ENCODE measurements around the gene GPR176.
A peak's percentile ranks its signal among the peaks of the same experiment; 100 is the strongest.

GPR176 gene

DNA sequence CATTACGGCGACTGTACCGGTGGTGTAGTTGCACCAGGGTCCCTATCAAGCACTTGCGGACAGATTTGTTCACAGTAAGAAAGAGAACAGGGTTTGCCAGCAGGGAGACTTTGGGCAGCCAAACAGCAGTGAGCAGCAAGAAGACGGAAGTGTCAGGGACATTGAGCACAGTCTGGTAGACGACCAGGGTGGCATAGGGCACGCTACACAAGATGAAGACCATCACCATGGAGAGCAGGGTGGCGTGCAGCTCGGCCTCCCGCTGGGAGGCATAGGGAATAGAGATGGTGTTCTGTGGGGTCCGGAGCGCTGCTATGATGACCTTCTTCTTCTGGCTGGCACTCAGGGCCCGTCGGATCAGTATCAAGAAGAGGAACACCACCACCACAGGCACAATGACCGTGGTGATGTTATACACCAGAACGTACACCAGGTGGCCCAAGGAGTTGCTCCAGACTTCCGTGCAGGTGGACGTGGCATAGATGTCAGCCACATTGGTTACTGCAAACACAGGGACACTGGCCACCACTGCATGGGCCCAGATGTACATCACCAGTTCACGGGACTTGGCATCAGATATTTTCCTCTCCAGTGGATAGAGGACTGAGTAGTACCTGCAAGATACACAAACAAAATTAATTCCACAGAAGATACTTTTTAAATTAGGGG, 118.3 kb downstream of the GPR176 start:
- DNase-seq, result peak in 1 of 2 donors; percentile 30

DNA sequence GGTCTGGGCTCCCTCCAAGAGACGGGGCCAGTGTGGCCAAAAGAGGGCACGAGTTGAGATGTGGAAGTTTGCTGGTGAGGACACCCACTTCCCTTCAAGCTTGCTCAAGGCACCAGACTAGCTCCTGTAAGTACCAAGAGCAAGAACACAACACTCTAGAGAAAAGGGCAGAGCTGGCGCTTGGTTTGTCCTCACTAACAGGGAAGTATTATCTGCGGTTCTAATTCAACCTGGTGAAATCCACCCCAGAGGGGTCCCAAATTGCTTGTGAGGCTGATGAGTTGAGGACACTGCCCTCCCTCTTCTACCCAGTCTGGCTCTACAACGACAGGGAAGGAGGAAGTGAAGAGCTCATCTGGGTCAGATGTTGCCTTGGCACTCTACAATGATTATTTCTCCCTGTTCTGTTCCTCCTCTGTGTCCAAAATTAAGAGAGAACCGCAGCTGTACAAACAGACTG, 120.5 kb downstream of the GPR176 start:
- no peak for DNase-seq

DNA sequence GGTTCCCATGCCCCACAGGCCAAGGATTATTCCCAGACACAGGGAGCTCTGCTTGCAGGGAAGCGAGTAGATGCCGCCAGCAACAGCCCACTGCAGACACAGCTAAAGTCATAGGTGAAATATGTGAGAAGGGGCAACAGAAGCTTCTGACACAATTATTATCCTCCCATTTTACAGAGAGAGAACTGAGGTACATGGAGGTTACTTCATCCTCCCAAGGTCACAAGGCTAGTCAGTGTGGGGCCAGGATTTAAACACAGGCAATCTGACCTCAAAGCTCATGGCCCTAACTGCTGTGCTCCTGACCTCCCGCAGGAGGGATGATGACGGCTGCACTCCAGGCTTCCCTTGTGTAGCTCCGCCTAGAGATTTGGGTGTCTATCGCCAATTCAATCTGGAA, 121.7 kb downstream of the GPR176 start:
- no peak for DNase-seq

DNA sequence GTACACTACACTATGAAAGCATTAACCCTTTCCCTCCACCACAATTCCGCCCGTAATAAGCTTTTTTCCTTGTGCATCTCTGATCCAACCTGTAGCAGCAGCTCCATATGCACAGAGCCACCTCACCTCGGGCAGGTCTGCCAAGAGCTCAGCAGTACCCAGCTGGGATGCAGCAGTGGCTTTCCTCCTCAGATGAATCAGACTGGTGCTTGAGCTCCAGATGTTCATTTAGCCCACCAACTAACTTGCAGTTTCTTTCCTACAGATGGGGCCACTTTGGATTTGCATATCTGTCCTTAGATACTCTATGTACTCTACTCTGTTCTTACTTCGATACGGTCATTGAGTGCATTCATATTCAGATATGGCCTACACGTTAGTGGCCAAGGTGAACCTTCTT, 122.7 kb downstream of the GPR176 start:
- no peak for DNase-seq

DNA sequence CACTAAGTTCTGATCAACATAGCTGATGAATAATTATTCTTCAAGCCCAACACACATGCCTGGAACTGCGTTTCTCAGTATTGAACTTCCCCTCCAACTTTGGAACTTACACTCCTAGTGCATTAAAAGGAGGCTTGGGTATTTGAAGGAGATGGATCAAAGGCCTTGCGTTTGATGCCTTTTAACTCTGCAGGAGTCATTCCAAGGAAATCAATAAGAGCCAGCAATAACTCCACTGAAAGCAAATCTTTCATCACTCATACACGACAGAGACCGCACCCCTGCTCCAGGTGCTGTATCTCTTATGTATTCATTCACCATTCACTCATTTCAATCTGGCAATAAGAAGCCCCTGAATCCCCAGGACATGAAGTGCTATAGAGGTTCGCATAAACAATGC, 123.5 kb downstream of the GPR176 start:
- DNase-seq, result no peak

DNA sequence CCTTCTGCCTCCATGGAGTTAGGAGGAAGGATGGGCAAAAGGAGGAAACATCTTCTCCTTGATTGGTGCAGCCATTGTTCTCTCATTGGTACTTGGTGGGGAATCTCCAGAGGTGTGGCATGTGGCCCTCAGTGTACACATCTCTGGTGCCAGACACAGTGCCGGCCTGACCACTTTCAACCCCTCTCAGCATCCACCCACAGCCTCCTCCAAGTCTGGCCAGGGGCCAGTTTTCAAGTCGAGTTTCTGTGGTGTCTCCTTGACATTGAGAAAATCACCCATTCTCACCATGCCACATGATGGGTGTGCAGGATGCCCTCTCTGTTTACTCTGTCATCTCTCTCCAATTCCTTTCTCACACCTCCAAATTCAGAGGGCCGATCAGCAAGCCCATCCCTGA, 124.6 kb downstream of the GPR176 start:
- no peak for DNase-seq

DNA sequence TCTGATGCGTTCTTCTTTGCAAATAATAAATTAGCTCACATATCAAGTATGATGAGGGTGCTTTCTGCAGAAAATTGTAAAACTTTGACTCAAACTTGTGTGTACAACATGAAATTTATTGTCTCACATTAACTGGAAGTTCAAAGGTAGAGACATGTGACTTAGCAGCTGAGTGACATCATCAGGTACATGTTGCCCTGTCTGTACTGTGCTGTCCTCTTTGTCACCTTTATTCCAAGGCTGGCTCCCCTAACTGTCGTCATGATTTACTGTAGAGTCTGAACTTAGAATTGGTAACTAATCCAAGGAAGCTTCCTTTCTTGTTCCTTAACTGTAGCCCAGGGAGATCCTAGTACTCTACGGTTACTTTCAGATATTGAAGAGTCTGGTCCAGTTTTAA, 125.1 kb downstream of the GPR176 start:
- DNase-seq, result no peak

DNA sequence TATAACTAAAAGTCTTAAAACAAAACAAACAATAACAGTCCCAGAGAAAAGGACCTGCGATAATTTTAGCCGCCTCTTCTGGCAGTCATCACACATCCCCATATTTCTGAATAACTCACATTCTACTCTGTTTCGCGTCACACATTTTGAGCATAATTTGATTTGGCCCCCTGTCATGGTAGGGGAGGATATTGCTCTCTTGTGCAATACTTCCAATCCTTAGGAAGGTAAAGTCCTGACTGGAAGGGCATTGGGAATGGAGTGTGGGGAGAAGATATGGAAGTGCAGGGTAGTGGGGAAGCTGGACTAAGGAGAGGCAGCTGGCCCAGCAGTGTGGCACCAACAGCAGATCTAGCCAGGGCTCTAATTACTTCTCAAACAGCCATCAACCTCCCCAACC, 126.1 kb downstream of the GPR176 start:
- DNase-seq, result no peak

DNA sequence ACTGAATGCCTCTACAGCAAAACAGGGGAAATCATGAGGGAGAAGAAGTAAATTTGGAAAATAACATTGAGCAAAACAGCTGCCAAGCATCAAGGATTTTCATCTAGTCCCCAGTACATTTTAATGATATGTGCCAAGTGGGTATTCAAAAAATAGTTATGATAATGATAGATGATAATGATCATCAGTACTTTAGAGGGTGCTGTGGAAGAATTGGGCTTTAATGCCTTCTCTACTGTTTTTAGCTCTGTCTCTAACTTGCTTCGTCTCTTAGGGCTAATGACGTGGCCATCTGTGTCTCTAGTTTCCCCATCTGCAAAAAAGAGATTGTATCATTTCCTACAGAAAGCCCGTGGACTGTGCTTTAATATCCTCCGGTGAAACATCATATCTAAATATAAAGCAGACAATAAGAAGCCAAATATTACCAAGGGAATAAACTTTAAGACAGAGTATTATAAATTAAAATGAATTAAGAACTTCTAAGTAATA, 127.2 kb downstream of the GPR176 start:
- no peak for DNase-seq

DNA sequence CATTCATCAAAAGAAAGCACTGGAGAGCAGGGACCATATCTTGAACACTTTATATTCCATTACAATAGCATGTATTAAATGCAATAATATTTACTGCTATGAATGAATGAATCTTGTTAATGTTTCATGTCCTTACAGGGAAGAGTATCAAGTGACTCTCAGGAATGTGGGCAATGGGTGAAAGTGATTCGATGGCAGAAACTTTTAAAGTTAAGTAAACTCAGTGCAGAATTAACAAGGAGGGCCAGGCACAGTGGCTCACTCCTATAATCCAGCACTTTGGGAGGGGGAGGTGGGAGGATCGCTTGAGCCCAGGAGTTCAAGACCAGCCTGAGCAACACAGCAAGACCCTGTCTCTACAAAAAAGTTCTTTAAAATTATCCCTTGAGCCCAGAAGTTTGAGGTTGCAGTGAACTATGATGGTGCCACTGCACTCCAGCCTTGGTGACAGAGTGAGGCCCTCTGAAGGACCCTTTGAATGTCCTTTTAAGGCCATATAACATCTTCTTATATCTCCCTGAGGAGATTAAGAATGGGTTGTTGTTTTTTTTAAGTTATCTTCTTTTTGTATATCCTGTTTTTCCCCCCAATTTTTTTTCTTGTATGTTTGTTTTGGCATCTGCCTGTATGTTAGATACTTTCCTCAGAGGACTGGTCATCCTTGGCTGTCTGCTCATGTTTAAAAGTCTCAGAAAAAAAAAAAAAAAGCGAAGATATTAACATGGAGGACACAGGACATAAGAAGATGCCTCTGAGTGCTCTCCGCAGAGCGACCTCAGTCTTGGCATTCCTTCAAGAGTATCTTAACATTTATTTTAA, 127.8 kb downstream of the GPR176 start:
- DNase-seq, result no peak

DNA sequence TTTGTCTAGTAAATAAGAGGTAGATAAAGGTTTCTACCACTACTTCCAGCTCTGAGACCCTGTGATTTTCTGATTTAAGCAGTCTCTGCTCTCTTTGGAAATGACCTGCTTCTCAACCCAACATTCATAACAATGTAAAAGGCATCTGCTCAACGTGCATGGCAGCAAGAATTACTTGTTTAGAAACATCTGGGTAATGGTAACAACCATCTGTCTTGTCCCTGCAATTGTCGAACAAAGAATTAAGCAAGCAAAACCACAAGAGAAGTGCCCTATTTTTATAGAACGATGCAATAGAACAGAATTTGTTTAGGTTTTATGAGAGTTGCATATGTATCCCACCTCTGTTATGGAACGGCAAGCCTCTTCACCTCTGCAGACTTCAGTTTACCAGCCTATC, 130.3 kb downstream of the GPR176 start:
- no peak for DNase-seq

DNA sequence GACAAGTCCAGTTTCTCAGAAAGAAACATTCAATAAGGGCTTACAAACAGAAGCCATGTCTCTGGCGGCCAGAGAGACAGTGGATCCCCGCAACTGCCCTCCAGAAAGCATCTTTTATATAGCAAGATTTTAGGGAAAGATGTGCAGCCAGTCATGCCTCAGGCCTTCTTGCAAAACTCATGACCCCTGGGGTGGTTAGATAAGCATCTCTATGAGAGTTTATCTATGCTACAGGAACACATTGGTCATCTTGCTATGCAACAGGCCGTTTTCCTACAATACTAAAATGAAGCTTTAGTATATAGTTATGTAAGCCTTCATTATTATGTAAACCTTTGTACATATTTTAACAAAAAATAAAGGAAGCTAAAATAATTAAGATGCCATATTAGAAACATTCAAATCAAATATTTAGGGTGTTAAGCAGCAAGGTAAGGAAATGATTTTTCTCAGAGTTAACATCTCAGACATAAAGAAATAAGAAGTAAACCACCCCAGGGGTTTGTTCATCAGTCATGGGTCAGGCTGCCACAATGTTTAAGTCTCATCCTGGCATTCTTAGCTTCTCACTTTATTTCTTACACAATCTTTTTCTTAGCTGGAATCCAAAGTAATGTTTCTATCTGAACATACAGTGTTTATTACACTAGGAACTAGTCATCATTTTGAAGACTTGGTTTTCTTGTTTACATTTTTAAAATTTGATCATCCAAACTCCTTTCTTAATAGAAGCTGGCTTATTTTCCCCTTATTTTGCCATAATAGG, 131.1 kb downstream of the GPR176 start:
- DNase-seq, result no peak

DNA sequence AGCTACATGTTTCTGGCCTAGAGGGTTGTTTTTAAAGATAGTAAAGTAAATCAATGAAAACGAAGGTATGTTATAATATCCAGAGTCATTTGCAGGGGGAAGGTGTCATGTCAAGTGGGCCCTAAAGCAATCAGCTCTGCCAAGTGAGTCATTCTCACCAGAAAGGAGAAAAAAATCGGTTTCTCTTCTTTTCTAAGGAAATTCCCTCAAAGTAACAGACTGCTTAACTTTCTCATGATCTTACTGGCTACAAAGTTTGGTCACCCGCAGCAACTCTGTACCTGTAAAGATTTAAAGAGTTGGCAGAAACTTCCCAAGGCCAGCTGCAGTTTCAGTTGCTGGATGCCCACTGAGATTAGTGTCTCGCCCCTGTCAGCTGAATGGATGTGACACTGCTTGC, 132.0 kb downstream of the GPR176 start:
- DNase-seq, result no peak

DNA sequence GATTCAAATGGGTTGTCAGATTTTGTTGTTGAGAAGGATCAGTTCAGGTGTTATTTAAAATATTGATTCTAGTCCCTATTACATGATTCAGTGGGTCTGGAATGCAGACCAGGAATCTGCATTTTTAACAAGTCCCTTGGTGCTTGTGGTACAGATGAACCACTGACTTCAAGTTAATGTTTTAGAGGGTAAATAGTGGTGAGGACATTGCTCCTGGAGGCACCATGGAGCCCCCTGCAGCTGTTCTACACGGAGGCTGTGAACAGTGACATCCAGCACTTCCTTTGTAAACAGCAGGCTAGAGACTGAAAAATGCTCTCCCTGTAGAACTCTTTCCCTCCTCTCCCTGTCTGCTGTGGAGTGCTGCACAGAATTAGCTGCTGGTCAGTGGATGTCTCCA, 132.6 kb downstream of the GPR176 start:
- no peak for DNase-seq

DNA sequence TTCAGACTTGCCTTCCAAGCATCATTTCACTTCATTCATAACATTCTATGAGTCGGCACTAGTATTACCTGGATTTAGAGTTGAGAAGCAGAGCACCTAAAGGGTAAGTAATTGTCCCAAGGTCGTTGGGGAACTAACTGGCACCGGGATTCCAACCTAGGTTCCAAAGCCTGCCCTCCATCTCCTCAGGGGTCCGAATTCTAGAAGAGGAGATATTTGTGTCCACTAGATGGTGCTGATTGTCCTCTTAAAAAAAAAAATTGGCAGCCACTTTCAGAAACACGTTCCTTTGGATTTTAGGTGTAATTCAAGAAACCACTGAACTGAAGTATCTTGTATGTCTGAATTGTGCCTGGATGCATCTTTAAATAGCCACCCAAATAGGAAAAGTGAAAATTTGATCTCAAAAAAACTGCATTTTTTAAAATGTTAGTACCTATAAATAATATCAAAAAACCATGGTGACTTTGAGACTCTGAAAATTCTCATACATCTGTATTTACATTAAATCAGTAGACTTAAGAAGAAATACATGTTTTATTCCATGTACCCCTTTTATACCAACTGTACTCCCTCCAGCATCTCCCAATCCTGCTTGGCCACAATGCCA, 133.5 kb downstream of the GPR176 start:
- no peak for DNase-seq

DNA sequence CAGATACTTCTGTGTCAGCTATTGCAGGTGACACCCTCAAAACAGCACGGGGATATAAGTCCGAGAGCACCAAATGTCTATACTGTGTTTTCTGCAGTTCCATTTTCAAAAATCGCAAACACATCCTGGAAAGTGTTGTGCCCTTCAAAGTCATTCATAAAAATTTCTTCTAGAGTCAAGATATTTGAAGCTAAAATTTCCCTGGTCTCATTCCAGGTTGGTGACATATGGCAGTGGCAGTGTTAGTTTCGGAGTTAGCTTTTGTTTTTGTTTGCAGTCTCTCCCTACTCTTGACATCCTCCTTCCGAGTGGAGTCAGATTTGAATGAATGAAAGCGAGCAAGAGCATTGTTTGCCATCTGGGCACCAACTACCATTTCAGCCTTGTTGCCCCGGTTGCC, 134.2 kb downstream of the GPR176 start:
- DNase-seq, result no peak

DNA sequence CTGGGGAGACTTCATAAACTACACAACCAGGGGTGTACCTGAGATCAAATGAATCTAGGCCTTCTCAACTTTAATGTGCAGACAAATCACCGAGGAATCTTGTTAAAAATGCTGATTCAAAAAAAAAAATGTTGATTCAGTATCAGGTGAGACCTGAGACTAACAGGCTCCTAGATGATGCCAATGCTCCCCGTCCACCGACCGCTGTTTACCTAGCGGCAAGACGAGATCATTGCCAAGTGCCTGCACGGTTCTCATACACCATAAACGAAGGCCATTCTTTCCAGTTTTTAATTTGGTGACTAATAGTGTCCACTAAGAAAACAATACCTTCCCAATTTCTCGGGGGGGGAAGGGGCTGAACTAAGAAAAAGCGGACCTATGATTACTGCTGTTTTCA, 134.9 kb downstream of the GPR176 start:
- DNase-seq, result no peak

DNA sequence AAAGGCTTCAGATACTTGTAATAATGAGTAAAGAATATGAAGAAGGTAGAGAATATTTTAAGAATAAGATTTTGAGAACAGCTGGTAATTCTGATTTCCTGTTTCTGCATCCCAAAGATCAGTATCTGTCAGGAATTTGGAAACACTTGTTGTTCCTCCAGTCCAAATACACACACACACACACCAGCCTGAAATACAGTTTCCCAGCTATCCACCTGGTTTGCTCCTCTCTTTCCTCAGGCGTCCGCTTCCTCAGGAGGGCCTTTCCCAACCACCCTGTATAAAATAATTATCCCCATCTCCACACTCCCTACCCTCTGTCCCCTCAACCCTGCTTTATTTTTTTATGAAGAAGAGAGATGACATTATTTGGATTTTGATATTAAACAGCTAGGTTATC, 135.4 kb downstream of the GPR176 start:
- DNase-seq, result no peak

DNA sequence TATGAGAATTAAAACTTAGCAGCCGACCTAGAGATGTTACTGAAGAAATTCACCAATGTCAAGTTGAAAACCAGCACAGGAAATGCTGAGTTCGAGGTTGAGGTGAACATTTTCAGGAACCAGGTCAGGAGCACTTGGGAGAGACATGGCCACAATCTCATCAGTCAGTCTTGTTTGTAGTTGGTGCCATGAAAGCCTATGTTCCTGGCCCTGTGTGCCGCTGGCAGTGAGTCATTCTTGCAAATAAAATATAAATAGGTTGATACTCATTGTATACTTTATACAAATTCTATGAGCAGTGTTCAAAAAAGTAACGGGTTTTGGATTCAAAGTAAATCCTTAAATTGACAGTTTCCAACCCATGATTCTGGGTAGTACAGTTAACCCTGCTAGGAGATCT, 135.9 kb downstream of the GPR176 start:
- DNase-seq, result no peak

DNA sequence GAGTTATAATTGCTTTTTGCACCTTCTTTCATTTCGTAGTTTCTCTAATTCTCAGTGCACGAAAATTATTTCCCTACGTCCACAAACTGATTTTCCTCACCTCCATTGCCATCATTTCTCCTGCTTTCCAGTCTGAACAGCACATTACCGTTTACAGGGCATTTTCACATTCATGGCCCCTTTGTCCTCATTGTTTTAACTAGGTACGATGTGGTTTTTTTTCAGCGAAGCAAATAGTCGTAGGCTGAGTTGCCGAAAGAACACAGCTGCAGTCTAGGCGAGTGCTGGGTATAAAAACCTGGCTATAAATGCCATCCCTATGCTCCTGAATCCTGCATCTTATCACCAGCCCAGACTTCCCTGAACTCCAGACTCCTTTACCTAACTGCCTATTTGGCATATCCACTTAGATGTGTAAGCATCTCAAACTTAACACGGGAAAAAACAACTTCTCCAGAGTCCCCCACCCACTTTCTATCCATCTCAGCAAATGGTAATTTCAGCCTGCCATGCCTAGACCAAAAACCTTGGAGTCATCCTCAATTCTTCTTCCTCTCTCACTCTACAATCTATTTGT, 136.7 kb downstream of the GPR176 start:
- DNase-seq, result no peak

DNA sequence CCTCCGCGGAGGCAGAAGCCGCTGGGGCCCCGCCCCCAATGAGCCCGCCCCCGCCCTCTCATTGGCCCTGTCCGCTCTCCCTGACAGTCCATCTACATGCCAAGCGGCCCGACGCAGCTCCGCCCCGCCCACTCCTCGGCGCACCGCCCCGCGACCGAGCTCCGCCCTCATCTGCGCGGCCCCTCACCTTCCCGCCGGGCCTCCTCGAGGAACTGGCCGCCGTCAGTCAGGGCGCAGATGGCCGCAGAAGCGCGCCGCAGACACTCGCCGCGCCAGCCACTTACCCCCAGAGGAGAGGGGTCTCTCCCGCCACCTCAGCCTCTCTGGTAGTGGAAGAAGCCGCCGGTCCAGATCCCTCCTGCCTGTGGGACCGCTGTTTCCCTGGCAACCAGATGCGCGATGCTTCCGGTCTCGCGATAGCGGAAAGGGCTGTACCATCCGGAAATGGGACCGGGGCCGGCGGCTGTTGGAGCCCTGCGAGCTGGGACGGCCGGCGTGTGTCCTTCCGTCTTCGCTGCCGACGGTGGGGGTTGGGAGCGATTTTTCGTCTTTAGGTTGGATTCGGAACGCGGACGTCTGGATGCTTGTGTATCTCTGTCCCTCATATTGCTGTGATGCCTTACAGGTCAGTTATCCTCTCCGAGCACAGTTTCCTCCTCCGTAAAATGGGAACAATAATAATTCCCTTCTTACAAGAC, 137.5 kb downstream of the GPR176 start, which contains the start of gene FSIP1:
Gene FSIP1, minus strand, starts transcription at position 401 of the 698 bp plus-strand sequence. CDS start 6,317 bp downstream, outside the sequence.
- peak; percentile 95 to 97 for DNase-seq

DNA sequence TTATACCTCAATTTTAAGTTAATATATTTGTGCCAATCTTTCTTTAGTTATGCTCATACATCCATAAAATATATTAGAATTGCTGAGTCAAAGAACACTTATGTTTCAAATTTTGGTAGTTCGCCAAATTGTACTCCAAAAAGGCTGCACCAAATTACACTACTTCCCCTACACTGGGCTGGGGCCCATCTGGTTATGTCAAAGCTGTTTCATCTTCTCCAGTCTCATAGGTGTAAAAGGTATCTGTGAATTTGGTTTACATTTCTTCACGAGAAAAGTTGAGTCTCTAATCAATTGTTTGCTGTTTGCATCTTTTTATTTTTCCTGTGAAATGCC, 138.1 kb downstream of the GPR176 start:
- DNase-seq, result no peak
